HG03196 (cell line): ENCODE data around the gene KCNH2.
"Not testable (repeated sequence)": the region's sequence is repeated elsewhere in the genome, so short reads cannot be mapped to it uniquely, and the experiment has no call there.

ENCODE experiments used
- ATAC-seq: cut with Tn5 transposase; IDR thresholded peaks from one replicate; pipeline ENCODE4 v1.9.1; 2021; ENCODE audit not compliant: unreplicated experiment

The KCNH2 gene

DNA sequence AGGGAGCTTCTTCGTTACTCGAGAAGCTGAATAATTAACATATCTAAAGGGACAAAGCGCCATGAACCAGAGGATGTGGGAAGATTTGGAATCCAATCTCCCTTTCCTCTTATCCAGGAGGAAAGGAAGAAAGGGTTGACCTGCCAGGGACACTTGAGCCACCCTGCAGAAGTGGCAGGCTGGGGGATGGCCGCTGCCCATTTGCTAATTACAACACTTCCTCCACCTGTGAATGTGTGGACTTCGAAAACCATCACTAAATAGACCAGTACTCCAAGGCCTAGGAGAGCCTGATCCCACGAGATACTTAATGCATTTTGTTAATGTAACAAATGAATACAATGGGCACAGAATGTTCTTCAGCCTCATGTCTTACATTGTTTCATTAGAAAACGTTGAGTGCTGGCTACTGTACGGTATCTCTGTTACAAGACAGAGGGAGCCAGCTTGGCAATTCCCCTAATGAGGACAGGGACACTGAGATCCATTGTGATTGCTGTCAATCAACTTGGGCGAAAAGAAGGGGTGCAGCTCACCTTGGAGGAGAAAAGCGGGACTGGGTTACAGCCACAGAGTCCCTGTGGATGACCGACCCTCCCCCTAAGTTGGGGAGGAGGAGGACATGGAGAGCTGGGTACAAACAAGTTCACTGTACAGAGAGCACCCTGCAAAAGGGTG lies 66.4 kb downstream of the KCNH2 start:
- no peak for ATAC-seq

DNA sequence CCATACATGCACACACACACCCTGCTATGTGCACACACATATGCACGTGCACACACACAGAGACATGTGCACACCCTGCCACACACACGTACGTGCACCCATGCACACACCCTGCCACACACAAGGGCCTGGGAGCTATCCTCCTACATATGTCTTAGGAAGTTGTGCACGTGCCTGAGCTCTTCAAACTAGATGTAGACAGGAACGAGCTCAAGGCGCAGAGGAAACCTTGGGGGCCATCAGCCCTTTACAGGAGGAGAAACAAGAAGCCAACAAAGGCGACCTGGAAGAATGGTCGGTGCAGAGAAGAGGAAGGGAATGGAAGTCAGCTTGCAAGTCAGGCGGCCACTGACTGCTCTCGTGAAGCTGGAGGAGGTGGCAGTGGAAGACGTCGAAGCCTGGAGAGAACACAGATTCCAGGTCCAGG lies 67.1 kb downstream of the KCNH2 start:
- ATAC-seq = no peak

DNA sequence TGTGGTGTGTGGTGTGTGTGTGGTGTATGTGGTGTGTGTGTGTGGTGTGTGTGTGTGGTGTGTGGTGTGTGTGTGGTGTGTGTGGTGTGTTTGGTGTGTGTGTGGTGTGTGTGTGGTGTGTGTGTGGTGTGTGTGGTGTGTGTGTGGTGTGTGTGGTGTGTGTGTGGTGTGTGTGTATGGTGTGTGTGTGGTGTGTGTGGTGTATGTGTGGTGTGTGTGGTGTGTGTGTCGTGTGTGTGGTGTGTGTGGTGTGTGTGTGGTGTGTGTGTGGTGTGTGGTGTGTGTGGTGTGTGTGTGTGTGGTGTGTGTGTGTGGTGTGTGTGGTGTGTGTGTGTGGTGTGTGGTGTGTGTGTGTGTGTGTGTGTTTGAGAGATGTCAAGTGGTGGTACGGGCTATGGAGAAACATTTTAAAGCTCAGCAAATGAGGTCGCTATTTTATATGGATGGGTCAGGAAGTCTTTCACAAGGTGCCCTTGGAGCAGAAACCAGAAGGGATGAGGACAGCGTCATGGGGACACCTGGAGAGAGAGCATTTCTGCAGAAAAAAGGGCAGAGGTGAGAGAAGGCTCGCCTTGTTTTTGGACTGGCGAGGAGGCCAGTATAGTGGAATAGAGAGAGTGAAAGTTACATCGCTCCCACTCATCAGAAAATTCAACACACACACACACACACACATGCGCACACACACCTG lies 67.7 kb downstream of the KCNH2 start:
- not testable (repeated sequence) for ATAC-seq

DNA sequence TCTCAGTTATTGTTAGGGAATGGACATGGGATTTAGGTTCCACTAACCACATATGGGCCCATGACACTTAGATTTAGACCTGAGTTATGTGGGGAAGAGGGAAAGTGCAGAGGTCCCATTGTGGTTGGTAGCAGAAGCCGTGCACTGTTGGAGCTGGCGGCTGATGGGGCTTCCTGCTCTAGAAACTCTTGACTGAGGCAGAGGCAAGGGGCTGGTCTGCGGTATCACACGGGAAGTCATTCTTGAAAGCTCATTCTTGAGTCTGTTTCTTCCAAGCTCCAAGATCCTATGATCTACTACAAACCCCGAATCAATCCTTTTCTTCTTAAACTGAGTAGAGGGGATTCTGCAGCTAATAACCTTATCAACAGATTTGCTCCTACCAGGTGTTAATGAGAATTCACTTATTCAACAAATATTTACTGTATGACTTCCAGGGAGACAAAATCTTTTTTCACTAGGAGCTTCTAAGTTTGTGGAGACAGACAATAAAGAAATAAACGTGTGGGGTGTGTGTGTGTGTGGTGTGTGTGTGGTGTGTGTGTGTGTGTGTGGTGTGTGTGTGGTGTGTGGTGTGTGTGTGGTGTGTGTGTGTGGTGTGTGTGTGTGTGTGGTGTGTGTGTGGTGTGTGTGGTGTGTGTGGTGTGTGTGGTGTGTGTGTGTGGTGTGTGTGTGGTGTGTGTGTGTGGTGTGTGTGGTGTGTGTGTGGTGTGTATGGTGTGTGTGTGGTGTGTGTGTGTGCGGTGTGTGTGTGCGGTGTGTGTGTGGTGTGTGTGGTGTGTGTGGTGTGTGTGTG lies 68.7 kb downstream of the KCNH2 start:
- no peak for ATAC-seq

DNA sequence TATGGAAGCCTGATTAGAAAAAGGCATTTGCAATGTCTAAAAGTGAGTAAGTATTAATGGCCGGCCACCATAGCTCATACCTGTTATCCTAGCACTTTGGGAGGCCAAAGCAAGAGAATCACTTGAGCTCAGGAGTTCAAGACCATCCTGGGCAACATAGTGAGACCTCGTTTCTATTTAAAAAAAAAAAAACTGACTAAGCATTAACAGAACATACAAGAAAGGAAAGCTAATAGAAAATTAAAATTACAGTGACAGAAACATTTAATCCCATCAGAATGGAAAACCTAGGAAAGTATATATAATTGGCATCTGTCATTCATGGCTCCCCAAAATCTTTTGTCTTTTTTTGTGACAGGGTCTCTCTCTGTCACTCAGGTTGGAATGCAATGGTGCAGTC lies 69.9 kb downstream of the KCNH2 start:
- no peak for ATAC-seq

DNA sequence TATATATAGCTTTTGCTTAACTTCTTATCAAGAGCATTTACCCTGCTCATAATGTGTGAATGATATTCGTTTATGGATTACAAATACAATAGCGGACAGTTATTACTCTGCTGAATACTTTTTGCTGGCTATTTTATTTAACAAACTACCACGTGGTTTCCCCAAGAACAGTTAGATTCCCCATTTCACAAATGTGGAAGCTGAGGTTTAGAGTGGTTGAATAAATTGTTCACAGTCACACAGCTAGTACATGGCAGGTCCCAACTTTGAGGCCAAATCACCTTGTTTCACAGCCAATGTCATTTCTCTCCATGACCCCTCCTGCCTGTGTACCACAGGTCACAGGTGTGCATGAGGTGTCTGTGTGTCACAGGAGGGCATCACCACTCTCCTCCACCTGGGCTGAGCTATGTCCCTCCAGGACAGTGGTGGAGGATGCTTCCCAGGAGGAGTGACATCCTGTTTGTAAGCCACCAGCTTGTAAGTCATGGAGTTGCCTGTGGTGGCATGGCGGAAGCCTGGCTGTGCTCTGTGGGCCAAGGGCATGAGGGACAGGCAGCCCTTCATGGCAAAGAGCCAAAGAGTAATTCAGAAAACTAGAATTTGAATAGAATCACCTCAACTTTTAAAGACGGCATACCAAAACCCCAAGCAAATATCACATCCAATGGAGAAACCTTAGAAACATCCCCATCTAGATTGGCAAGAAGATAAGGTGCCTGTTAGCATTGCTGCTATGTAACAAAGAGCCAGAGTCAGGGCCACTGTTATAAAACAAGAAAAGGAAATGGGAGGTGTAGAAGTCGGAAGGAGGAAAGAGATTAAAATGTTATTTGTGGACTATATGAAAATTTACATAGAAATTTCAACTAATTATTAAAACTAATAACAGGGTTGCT lies 73.9 kb downstream of the KCNH2 start:
- ATAC-seq = no peak

DNA sequence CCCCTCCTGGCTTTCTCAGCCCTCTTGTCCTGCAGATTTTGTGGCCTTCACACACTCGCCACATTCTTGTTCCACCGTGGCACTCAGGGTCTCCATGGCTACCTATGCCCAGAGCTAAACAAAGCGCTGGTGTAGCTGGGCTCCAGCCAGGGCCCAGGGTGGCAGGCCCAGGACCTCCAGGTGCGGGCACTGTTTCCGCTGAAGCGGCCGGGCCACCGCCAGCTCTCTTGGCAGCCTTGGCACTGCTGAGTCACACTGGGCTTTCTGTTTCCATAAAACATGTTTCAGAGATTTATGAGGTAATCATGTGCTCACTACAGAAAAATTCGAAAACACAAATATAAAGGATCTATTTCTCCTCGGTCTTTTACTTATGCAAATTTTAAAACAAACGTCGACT lies 74.5 kb downstream of the KCNH2 start:
- no peak for ATAC-seq

DNA sequence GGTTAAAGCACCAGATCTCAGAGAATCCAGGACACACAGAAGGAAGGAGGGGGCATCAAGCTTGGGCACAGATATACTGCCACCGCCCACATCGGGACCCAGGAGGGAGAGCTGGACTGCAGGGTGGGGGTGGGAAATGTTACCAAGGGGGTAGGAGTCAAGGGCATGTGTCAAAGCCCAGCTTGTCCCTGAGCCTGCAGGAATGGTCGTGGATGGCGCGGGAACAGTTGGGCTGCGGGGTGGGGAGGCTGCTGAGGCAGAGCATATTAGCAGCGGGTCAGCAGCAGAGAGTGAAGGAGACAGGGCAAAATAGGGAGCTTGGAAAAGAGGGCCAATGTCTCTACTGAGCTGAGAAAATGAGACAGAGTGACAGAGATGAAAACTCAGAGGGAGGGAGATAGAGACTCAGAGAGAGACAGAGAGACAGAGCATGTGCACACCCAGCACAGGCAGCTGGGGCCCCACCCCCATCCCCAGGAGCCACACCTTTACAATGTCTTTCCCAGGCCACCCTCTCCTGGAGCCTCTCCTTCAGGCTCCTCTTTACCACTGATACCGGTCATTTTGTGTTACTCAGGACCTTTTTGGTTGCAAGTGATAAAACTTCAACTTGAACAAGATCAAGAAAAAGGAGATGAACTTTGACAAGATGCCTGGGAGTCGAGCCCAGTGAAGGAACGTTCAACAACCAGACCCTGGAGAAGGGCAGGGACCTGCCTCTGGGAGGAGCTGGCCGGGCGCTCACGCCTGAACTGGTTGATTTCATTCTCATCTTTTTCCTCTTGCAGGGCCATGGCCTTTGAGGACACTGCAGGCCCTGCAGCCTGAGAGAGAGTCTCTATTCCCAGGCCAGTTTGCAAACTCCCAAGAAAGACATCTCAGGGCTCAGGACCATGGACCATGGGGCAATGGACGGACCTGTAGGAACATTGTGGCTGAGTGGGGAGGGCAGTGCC lies 75.8 kb downstream of the KCNH2 start:
- ATAC-seq = no peak

DNA sequence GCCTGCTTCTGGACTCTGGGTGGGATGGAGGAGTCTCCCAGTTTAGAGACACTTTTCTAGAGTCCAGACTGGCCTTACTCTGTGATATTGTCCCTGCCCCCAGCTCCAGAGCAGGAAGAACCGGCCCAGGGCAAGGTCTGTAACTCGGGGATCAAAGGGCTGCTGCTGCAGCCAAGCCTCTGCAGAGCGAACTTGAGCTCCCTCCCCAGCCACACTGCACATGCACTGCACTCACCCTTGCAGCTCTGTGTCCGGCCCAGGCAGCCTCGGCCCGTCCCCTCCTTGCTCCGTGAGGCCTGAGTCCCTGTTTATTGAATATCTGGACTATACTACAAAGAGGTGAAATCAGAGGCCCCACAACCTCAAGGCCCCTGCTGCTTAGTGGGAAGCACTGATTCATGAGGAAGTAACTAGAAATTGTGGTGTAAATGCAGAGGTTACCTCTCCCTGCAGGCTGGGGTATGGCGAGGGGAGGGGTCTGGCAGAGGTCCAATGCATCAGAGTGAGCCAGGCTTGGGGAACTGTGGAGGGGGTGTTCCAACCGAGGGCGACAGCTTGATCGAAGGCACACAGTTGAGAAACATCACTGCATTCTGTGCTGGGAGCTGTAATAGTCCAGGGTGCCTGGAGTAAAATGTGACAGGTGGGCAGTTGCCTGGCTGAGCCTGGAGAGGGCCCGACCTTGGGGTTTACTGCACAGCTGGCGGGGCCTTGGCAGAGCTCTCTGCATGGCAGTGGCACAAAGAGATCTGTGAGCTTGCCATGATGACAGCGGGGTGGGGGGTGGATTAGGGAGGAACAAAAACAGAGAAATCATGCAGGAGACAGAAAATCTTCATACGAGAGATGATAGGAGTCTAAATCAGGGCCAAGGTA lies 76.7 kb downstream of the KCNH2 start:
- ATAC-seq = no peak

DNA sequence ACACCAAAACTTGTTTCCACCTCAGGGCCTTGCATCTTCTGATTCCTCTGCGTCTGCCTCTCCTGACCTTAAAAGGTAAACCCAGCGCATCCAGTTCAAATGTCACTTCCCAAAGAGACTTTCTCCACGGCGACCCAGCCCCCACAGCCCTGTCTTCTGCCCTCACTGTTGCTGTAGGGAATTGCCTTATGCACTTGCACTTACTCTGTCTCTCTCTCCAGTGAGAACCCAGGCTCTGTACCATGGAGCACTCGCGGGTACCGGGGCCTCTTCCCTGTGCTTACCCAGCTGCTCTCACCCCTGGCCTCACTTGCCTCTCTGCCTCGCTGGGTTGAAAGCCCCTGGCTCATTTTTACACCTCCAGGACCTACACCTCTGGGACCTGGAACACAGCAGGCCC lies 77.4 kb downstream of the KCNH2 start:
- no peak for ATAC-seq

DNA sequence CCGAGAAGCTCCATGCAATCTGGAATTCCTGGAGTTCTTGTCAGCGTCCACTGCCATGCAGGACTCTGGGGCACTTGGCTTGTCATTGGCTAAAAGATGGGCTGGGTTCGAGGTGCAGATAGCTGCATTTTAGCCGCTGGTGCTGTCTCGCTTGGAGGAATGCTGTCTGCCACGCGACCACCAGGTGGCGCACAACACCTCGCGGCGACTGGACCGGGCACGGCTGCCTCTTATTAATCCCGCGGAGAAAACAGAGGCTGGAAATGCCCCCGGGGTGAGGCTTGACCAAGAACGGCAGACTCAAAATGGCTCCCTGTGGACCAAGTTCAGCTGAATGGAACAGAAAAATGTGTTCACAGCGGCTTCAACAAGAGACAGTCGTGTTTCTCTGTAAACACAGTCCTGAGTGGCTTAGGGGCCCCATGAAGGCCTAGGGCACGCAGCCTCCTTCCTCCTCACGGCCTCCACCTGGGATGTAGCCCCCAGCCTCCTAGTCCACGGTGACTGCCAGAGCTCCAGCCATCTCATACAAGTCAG lies 79.6 kb downstream of the KCNH2 start:
- ATAC-seq = peak; percentile 68

DNA sequence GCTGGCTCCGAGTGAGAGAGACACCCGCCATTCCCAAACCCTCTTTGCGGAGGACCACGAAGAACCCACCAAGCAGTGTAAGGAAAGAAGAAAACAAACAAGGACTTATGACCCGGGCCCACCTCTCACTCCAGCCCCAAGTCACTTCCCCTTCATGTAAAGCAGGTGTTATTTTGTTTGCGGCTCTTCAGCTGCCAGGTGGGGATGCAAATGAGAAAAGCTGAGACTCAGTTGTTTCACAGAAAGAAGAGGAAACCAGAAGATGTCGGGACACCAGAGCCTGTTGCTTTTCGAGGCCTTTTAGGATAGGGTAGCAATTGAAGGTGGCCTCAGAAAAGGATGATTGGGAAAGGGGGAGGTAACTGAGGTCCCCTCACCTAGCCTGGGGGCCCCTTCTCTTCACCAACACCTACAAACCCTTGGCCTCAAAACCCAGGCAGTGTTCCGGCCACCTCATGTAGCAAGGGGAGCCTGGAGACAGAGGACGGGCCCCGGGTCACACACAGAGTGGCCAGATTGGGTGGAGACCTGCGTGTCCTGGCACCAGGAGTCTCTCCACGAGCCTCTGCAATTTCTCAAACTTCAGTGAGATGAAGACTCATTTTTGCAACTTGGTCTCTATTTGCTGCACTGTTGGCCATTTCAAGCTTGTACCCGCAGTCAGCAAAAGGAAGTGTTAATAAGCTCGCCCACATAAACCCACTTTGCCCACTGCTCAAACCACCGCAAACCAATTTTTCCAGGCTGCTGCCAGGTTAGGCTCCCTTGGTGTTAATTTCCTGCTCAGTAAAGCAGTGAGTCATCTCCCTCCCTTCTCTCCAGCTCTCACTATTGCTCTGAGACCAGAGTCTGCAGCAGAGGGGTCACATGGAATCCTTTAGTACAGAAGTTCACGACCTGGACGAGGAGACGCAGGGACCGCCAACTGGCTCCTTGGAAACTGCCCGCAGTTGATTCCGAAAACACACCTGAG lies 80.3 kb downstream of the KCNH2 start:
- no peak for ATAC-seq

DNA sequence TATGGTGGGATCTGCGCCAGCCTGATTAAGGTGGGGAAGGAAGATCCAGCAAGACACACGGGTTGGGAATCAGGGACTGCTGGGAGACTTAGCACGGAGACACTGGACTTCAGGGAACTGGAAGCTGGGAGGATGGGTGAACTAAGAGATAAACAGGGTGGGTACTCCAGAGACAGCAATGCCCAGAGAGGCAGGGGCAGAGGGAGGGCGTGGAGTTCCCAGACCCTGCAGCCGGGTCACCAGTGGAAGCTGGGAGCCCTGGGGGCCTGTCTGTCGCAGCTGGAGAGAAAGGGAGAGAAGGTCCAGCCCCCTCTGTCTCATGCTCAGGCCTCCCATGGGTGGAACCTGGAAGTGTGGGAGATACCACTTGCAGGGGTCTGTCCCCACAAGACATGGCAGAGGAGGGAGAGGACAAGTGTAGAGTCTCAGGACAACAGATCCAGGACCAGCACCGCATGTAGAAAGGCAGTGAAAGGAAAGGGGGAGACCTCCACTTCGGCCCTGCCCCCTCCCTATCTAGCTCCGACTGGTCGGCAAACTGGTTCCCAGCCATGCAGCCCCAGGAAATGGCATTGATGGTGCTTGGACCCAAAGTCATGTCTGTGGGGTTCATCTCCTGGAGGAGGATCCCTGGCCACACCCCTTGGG lies 81.4 kb downstream of the KCNH2 start:
- no peak for ATAC-seq

DNA sequence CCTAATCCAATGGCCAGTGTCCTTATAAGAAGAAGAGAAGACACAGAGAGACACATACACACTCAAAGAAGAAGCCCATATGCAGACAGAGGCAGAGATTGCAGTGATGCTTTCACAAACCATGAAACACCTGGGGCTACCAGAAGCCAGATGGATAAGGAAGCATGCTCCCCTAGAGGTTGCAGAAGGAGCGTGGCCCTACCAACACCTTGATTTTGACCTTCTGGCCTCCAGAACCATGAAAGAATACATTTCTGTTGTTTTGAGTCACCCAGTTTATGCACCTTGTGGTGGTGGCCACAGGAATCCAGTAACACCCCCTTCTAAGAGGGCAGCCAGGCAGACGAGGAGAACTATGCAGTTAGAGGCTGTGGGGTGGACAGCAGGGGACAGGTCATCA lies 82.3 kb downstream of the KCNH2 start:
- no peak for ATAC-seq
